RKO (cell line): ENCODE measurements around the gene FMNL1.
"Not testable (repeated sequence)": the region's sequence is repeated elsewhere in the genome, so short reads cannot be mapped to it uniquely, and the experiment has no call there.

Experiments
- DNase-seq: peaks from one replicate; pipeline ENCODE4 v3.0.0-alpha.2; 2016; ENCODE audit warnings: low spot score

The FMNL1 gene, protein sequence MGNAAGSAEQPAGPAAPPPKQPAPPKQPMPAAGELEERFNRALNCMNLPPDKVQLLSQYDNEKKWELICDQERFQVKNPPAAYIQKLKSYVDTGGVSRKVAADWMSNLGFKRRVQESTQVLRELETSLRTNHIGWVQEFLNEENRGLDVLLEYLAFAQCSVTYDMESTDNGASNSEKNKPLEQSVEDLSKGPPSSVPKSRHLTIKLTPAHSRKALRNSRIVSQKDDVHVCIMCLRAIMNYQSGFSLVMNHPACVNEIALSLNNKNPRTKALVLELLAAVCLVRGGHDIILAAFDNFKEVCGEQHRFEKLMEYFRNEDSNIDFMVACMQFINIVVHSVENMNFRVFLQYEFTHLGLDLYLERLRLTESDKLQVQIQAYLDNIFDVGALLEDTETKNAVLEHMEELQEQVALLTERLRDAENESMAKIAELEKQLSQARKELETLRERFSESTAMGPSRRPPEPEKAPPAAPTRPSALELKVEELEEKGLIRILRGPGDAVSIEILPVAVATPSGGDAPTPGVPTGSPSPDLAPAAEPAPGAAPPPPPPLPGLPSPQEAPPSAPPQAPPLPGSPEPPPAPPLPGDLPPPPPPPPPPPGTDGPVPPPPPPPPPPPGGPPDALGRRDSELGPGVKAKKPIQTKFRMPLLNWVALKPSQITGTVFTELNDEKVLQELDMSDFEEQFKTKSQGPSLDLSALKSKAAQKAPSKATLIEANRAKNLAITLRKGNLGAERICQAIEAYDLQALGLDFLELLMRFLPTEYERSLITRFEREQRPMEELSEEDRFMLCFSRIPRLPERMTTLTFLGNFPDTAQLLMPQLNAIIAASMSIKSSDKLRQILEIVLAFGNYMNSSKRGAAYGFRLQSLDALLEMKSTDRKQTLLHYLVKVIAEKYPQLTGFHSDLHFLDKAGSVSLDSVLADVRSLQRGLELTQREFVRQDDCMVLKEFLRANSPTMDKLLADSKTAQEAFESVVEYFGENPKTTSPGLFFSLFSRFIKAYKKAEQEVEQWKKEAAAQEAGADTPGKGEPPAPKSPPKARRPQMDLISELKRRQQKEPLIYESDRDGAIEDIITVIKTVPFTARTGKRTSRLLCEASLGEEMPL

DNA sequence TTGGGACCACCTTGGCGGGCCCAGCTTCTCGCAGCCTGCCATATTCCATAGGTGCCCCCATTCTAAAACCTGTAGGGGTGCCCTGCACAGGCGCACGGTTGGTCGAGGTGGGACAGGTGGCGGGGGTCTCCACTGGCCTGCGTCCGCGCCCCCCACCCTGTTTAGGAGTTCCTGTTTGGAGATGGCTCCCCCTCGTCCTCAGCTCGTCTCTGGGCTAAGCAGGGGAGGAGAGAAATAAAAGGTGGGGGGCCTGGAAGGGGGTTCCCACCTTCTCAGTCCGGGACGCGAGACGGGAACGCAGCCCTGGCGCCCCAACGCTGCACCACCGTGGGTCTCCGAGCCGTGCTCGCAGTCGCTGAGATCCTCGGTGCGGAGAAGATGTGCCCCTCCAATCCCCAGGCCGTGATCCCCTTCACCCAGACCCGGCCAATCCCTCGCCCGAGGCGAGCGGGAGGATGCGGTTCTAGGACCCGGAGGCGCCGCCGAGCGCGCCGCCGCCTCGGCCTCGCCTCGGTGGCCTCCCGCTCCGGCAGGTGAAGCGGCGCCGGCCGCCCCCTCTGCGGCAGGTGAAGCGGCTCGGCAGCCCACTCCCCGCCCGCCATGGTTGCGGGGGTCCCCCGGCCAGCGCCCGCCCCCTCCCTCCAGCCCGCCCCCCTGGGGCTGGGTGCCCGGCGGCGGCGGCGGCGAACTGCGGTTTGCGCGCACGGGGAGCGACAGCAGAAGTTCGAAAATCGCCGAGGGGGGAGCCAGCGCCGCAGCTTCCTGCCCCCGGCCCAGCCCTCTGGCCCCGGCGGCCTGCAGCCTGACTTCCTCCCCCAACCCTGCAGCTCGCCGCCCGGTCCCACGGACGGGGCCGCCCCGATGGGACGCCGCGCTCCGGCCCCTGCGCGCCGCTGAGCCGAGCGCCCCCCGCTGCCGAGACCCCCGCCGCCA, at the start of gene FMNL1:
Gene FMNL1, plus strand, starts transcription at position 805 of the 933 bp plus-strand sequence. CDS start 240 bp downstream, outside the sequence.
- DNase-seq, result no peak

DNA sequence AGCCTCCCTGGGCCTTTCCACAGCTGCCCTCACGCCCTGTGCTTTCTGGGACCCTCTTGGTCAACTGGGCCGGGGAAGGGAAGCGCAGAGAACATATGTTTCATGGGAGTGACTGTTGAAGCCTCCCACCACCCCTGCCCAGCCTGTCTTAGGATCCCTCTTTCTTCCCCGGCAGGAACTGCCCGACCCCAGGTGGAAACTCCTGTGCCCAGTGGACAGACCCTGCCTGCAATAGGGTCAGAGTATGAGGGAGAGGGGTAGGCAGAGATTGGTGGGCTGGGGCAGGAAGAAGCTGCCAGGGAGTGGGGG, 49.5 kb upstream of the FMNL1 start:
- DNase-seq, result no peak

- DNase-seq, result peak; percentile 88
Measured at GRCh38 chr17:45172541-45173286, 49.0 kb upstream of the FMNL1 start.

DNA sequence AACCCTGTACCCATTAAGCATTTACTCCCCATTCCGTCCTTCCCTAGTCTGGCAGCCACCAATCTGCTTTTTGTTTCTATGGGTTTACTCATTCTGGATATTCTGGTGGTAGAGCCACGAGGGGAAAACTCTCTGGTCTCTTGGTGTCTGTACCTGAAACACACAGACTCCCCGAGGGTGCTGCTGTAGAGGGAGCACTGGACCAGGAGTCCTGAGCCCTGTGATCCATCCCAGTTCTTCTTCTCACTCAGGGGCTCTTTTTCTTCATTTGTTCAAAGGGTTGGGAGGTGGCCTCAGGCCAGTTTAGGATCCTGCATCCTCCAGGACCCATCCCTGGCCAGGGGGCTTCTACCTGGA, 45.9 kb upstream of the FMNL1 start:
- no peak for DNase-seq

DNA sequence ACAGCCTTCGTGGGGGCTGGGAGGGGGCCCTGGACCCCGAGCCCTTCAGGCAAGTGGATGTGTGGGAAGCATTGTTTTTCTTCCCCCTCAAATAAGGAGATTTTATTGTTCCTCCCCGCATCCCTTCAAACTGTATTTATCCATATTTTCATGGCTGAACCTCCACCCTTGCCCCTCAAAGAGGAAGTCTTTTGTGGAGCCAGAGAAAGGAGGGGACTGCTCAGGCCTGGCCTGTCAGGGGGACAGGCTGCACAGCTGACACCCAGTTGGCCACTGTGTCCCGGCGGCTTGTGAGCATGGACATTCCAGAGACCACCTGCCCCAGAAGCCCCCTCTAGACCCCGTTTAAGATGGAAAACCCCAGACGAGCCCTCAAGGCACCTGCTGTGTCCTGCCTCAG, 44.1 kb upstream of the FMNL1 start:
- no peak for DNase-seq

DNA sequence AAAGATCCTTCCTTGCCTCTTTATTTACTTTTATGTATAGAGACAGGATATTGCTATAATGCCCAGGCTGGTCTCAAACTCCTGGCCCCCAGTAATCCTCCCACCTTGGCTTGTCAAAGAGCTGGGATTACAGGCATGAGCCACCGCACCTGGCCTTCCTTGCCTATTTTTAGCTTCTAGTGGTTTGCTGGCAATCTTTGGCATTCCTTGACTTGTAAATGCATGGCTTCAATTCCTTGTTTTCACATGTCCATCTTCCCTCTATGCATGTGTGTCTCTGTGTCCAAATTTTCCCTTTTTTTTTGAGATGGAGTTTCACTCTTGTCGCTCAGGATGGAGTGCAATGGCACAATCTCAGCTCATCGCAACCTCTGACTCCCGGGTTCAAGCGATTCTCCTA, 37.5 kb upstream of the FMNL1 start:
- no peak for DNase-seq

GRCh38 chr17:45186801-45187354, 34.8 kb upstream of the FMNL1 start:
- no peak for DNase-seq

DNA sequence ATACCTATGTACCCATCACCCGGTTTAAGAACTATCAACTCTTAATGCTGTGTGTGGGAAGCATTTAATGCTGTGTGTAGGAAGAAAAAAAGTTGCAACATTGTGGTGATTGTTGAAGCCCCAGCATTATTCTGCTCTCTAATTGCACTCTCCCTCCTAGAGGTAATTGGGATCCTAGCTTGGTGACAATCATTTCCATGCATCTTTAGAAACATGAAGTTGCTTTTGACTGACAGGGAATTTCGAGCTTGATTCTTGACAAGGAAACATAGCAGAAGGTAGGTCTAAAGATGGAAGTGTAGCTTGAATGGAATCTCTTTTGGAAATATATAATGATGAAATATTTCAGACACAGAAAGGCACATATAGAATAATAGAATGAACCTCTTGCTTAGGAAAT, 32.7 kb upstream of the FMNL1 start:
- no peak for DNase-seq

DNA sequence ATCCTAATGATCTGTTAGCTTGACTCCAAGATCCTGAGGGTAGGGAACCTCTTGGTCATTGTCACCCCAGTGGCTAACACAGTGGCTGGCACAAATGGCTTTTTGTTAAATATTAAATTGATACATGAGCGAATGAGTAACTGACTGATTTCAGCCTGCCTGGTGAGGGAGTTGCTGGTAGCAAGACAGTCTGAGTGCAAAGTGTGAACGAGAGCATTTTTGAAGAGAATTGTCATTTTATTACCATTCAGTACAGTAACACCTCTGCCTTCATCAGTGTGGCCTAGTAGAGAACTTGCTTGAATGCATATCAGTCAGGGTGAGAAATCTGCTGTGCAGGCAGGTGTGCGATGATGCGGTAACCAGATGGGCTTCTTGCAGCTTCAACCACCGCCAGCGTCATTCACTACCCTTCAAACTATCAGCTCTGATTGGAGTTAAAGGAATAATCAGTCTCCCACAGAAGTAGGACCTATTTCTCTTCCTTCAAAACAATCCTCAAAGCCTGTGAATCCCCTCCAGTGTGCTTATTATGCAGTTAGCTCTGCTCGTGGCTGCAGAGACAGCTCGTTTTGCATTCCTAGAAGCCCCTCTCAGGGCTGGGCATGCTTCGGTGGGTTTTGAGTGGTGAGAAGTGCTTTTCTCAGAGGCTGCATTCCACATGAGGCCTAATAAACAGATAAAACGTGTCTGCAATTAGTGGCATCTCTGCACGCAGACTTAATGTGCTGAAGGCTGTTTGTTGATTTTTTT, 31.0 kb upstream of the FMNL1 start:
- no peak for DNase-seq

DNA sequence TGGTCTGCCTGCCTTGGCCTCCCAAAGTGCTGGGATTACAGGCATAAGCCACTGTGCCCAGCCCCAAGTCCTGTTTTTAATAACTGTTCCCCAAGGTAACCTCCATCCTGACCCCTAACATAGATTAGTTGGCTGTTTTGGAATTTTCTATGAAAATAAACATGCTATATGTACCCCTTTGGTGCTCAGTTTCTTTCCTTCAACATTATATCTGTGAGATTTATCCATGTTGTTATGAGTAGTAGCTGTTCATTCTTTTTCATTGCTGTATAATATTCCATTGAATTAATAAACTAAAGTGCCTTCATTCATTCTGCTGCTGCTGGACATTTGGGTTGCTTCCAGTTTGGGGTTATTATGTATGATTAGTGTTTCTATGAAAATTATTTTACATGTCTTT, 26.3 kb upstream of the FMNL1 start:
- no peak for DNase-seq

DNA sequence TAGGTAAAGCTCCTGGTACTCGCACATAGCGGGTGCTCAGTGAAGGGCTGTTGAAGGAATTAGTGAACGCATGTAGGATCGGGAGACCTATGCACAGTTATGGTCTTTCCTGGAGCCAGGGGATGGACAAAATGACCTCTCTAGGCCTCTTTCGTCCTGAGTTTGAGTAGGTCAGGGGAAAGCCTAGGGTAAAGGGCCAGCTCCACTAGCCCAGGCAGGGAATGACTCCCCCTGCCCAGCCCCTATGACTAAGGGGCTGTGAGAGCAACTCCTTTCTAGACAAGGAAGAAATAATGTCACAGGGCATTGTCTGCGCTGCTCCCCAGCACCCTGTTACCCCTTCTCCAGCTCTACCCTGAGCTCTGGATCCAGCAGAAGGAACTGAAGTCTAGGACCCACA, 24.6 kb upstream of the FMNL1 start:
- no peak for DNase-seq

DNA sequence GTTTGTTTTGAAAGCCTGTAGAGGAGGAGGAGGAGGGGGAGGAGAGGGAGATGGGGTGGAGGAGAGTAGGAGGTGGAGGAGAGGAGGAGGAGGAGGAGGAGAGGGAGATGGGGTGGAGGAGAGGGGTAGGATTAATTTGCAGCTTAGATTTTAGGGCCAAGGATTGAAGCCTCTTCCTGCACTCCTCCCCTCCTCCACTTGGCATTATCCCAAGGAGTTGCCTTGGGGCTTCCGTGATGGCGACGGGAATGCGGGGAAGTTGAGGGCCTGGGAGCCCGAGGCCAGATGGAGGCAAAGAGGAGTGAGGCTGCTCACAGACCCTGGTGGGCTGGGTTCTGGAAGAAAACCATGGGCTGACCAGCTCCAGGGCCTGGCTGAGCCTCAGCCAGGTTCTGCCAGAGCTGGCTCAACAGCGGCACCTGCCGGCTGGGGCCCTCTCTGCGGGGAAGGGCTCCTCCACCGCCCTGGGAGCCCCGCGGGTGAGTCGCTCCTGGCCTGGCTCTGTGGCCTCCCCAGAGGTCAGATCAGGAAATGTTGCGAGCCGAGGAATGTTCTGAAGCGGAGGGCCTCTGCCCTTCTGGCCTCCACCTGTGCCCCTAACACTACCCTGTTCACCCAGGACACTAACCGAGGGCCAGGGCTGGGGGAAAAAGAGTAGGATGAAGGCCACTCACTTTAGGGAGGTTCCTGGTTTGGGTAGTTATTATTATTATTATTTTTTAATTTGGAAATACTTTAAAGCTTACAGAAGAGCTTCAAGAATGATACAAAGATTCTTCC, 23.9 kb upstream of the FMNL1 start:
- DNase-seq, result peak; percentile 92

DNA sequence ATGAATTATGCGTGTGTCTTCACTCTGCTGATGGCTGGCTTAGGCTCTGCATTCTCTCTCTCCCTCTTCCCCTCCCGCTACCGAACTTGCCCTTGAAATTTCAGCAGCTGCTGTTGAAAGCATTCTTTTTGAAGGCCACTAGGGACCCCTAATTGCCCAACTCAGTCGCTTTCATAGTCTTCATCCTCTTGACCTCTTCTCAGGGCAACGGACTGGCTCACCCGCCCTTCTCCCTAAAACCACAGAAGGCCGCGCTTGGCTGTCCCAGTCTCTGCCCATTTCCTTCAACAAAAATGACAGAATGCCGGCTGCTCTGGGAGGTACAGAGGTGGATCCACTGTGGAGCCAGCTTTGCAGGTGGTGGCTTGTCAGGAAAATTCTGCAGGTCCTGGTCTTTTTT, 21.0 kb upstream of the FMNL1 start:
- DNase-seq, result no peak

GRCh38 chr17:45201457-45201856, 20.2 kb upstream of the FMNL1 start:
- DNase-seq, result no peak

- DNase-seq, result not testable (repeated sequence)
Measured at GRCh38 chr17:45201880-45202279, 19.8 kb upstream of the FMNL1 start.

DNA sequence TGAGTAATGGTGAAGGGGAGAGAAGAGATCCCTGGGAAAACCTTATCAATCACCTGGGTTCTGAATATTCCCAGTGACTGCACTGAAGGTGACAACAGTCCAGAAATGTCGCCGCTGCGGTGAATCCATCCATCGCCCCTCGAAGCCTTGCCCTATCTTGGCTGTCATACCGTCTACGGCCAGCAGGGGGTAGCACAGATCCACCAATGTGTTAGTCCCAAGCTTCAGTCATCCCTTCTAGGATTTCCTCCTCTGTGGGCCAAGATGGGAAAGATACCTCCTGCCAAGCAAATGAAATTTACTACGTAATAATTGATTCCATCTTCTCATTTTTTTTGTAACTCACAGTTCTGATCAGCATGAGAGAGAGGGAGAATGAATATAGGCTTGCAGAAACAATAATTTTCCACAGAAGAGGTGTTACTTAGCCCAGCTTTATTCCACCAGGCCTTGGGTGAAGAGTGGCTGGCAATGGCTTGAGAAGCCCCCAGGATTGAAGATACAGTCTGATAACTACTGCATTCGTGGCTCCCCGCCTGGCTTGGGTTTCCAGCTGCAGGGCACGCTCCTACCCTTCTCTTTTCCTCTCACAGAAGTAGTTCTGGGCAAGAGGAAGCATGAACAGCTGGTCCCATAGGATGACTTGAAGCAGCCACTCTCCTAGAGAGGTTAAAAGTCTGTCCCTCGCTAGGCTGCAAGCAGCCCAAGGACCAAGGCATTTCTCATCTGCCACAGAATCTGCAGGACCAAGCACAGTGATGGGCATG, 2.6 kb upstream of the FMNL1 start:
- DNase-seq, result peak; percentile 64

- no peak for DNase-seq
Measured at GRCh38 chr17:45220079-45220478, 1.6 kb upstream of the FMNL1 start.

DNA sequence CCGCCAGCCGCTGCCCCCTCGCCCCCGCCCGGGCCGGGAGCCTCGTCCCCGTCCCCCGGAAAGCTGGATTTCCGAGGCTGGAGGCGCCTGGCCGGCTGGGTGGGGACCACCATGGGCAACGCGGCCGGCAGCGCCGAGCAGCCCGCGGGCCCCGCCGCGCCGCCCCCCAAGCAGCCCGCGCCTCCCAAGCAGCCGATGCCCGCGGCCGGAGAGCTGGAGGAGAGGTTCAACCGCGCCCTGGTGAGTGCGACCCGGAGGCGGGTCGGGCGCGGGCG, 266 bp downstream of the FMNL1 start:
- no peak for DNase-seq
